Epithelial cell of proximal tubule (primary cell): ENCODE data around the gene SLC15A1. TPM values are rescaled to one million over a fixed set of nuclear protein-coding genes. Genes with fewer than 3 reads are reported as not detected.

Source experiments
- DNase-seq: peaks from one replicate; pipeline ENCODE4 v3.0.0-alpha.2; 2011; ENCODE audit warnings: low read depth
- H3K4me3 ChIP-seq: 2 replicates; pipeline ENCODE4 v1.5.1; 2011; ENCODE audit warnings: low read depth, mild to moderate bottlenecking, low read length
- total RNA-seq: library from RNA; depleted of rRNA; stranded (reverse); fragments of >200 nt; gene quantifications from 2 replicates; pipeline ENCODE4 v1.2.3, GENCODE V29; 2015
- TF ChIP-seq, protein P1 (sequence below): conservative IDR thresholded peaks from 2 replicates; pipeline ENCODE4 v1.5.1; 2012; ENCODE audit warnings: low read depth, mild to moderate bottlenecking, low read length

Gene SLC15A1
- total RNA-seq, 1 donor from 2014 or later, result 4.6 TPM

DNA sequence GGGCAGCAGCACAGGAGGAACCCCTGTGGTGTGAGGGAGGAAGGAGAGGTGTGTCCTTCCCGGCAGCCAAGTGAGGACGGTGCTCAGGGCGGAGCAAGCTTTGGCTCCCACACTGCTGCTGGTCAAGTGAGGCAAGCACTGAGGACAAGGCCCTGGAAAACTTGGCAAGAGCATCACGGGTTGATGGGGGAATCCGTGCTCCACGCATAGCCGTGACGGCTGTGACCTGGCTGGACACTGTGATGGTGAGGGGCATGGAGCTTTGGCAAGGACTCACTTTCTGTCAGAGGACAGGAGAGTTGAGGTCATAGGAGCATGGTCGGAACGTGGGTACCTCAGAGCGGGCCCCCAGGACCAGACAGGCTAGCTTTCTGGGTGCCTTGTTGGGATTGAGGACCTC is 29.0 kb upstream of the SLC15A1 start:
- no peak for DNase-seq
- H3K4me3 ChIP-seq, result no peak overlapping the region
- TF ChIP-seq, protein P1, sequence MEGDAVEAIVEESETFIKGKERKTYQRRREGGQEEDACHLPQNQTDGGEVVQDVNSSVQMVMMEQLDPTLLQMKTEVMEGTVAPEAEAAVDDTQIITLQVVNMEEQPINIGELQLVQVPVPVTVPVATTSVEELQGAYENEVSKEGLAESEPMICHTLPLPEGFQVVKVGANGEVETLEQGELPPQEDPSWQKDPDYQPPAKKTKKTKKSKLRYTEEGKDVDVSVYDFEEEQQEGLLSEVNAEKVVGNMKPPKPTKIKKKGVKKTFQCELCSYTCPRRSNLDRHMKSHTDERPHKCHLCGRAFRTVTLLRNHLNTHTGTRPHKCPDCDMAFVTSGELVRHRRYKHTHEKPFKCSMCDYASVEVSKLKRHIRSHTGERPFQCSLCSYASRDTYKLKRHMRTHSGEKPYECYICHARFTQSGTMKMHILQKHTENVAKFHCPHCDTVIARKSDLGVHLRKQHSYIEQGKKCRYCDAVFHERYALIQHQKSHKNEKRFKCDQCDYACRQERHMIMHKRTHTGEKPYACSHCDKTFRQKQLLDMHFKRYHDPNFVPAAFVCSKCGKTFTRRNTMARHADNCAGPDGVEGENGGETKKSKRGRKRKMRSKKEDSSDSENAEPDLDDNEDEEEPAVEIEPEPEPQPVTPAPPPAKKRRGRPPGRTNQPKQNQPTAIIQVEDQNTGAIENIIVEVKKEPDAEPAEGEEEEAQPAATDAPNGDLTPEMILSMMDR, result no peak

DNA sequence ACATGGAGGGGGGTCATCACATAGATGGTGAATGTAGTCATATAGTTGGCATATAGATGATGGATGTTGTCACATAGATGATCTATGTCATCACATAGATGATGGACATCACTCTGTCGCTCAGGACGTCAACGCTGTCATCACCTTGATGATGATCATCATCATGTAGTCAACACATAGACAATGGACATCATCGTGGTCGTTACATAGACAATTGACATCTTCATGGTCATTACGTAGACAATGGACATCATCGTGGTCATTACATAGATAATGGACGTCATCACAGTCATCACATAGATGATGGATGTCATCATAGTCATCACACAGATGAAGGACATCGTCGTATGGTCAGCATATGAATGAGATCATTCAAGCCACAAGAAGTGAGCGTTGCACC is 28.6 kb upstream of the SLC15A1 start:
- TF ChIP-seq, protein P1, result no peak
- no peak for DNase-seq
- no peak overlapping the region for H3K4me3 ChIP-seq

DNA sequence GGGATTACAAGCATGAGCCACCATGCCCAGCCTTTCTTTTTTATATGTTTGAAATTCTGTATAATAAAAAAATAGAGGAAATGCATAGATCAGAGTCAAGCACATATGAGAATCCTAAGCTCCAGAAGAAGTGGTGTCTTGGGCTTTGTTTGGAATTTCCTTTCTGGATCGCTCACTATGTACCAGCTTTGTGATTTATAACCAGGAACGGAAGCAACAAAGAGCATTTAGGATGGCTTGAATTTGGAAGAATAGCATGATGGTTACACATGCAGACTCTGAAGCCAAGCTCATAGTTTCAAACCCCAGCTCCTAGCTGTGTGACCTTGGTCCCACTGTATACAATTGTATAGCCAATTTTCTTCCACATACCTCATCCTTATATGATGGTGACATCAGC is 28.0 kb upstream of the SLC15A1 start:
- TF ChIP-seq, protein P1, result no peak
- H3K4me3 ChIP-seq, result no peak overlapping the region
- DNase-seq, result no peak

DNA sequence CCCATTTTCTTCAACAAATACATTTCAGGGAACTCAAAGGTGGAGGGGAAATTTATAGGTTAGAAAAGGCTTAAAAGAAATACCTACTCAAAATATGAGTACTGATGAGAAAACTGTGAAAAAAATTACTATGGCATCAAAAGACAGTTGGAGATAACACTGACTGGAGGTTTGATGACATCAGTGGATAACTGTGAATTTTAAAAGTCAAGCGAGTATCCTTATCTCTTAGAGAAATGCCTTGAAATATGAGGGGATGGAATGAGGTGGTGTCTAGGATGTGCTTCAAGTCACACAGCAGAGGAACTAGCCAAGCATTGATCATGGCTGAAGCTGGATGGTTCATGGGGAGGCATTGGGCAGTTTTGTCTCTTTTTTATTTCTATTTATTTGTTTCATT is 27.2 kb upstream of the SLC15A1 start:
- no peak for DNase-seq
- no peak overlapping the region for H3K4me3 ChIP-seq
- TF ChIP-seq, protein P1, result no peak

DNA sequence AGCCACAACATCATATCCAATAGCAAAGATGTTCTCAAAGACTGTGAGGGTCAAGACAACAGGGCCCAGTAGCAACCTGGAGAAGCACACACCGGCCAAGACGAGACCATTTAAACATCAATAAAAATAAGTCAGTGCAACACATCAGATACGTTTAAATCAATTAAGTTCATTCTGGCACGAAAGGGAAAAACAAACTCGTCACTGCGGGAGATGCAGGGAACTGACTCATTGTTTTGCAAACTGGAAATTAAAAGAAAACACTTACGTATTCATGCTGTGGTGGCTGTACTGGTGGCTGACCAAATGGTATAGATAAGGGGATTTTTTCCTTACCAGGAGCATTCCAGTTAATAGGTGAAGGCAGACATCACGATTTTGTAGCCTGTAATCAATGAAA is 26.3 kb upstream of the SLC15A1 start:
- H3K4me3 ChIP-seq, result no peak overlapping the region
- DNase-seq, result no peak
- TF ChIP-seq, protein P1, result no peak

DNA sequence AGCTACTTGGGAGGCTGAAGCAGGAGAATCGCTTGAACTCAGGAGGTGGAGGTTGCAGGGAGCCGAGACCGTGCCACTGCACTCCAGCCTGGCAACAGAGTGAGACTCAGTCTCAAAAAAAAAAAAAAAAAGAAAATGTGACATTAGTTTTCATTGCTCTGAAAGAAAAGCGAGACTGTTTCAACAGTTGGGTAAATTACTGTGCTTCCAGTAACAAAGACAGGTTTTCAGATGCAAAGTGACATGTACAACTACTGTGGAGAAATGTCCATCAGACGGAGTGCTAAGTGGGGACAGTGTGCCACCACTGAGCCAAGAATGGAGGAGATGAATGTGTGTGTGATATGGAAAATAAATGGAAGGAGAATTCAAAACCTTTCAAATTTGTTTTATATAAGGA is 24.2 kb upstream of the SLC15A1 start:
- DNase-seq, result no peak
- no peak overlapping the region for H3K4me3 ChIP-seq
- TF ChIP-seq, protein P1, result no peak

DNA sequence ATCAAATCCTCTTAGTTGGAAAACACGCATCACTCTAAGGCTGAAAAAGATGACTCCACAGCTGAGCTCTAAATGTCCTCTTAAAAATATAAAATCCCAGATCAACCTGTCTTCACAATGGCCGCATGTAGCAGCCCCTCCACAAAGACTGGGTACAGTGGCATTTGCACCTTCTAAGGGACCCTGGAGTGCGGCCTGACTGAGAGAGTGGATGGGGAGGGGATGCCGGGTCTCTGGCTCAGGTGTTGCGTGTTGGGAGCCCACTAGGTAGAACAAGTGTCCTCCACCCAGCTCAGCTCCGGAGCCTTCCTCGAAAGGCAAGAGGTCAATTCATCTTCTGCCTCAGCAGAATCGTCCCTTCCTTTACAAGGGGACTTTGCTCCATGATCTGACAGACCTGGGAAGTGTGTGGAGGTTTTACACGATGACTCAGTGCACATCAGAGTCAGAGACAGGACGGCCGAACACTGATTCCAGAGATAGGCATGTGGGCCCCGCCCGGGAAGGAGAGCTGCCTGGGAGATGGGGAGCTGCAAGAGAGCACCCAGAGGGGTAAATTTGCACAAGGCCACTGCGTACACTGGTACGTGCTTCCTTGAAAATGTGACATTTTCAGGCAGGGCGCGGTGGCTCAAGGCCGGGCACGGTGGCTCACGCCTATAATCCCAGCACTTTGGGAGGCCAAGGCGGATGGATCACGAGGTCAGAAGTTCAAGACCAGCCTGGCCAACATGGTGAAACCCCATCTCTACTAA is 23.5 kb upstream of the SLC15A1 start:
- DNase-seq, result peak; percentile 67
- H3K4me3 ChIP-seq, result no peak overlapping the region
- TF ChIP-seq, protein P1, result no peak
